Liver (tissue), 9 donors: ENCODE data around the gene IP6K1. TPM values are rescaled to one million over a fixed set of nuclear protein-coding genes. Genes with fewer than 3 reads are reported as not detected.
A peak's percentile ranks its signal among the peaks of the same experiment; 100 is the strongest.

Experiments
- DNase-seq: peaks from one replicate; pipeline ENCODE4 v3.0.0-alpha.2; 2017; ENCODE audit warnings: low spot score
- H3K27ac ChIP-seq, 2 donors: one replicate each; pipeline ENCODE4 v1.7.0; 2013; ENCODE audit warnings: inconsistent platforms in 2 of 2, low read length in 2 of 2, control low read depth in 1 of 2, low read depth in 1 of 2, mild to moderate bottlenecking in 1 of 2
- H3K27me3 ChIP-seq, 4 donors: one replicate each; pipeline versions ENCODE4 v1.6.1 to v1.7.0; 2013; ENCODE audit warnings: low read length in 3 of 4, inconsistent platforms in 1 of 4, mild to moderate bottlenecking in 1 of 4, moderate library complexity in 1 of 4; ENCODE audit not compliant: control insufficient read depth in 4 of 4, insufficient read depth in 4 of 4
- H3K36me3 ChIP-seq, 4 donors: one replicate each; pipeline versions ENCODE4 v1.6.1 to v1.7.0; 2013; ENCODE audit warnings: low read length in 3 of 4, mild to moderate bottlenecking in 3 of 4, low read depth in 1 of 4, moderate library complexity in 1 of 4; ENCODE audit not compliant: control insufficient read depth in 4 of 4, insufficient read depth in 3 of 4
- H3K4me1 ChIP-seq, 4 donors: one replicate each; pipeline versions ENCODE4 v1.6.1 to v1.7.0; 2013; ENCODE audit warnings: low read length in 3 of 4, mild to moderate bottlenecking in 3 of 4, moderate library complexity in 1 of 4; ENCODE audit not compliant: control insufficient read depth in 4 of 4, insufficient read depth in 4 of 4
- H3K4me3 ChIP-seq, 3 donors: one replicate each; pipeline versions ENCODE4 v1.6.1 to v1.7.0; 2013; ENCODE audit warnings: low read length in 3 of 3, control low read depth in 1 of 3, low read depth in 1 of 3, mild to moderate bottlenecking in 1 of 3
- H3K9ac ChIP-seq, 2 donors: one replicate each; pipeline ENCODE4 v1.7.0; 2013; ENCODE audit warnings: low read length in 2 of 2, mild to moderate bottlenecking in 2 of 2, moderate library complexity in 2 of 2, control low read depth in 1 of 2, low read depth in 1 of 2
- H3K9me3 ChIP-seq, 4 donors: one replicate each; pipeline versions ENCODE4 v1.6.1 to v1.7.0; 2013; ENCODE audit warnings: low read length in 3 of 4; ENCODE audit not compliant: control insufficient read depth in 4 of 4
- ATF3 ChIP-seq: IDR thresholded peaks from 2 replicates; pipeline ENCODE4 v1.6.1; 2016; ENCODE audit warnings: antibody characterized with exemption
- EGR1 ChIP-seq, 2 donors: IDR thresholded peaks; 2 replicates each; pipeline ENCODE4 v1.6.1; 2016 to 2018; ENCODE audit warnings: antibody characterized with exemption in 2 of 2, low read depth in 2 of 2
- GABPA ChIP-seq, 2 donors: IDR thresholded peaks in 1 of 2; conservative IDR thresholded peaks in 1 of 2; 2 replicates each; pipeline ENCODE4 v1.6.1; 2016; ENCODE audit warnings: antibody characterized with exemption in 2 of 2, mild to moderate bottlenecking in 1 of 2, moderate library complexity in 1 of 2
- HNF4A ChIP-seq, 2 donors: conservative IDR thresholded peaks; 2 replicates each; pipeline ENCODE4 v1.6.1; 2016; ENCODE audit warnings: antibody characterized with exemption in 2 of 2, mild to moderate bottlenecking in 2 of 2
- HNF4G ChIP-seq: IDR thresholded peaks from 2 replicates; pipeline ENCODE4 v1.6.1; 2016; ENCODE audit warnings: antibody characterized with exemption
- JUND ChIP-seq, 2 donors: IDR thresholded peaks; 2 replicates each; pipeline ENCODE4 v1.6.1; 2016; ENCODE audit warnings: antibody characterized with exemption in 2 of 2
- NR2F2 ChIP-seq: IDR thresholded peaks from 2 replicates; pipeline ENCODE4 v1.6.1; 2016; ENCODE audit warnings: antibody characterized with exemption
- RAD21 ChIP-seq, 2 donors: IDR thresholded peaks; 2 replicates each; pipeline ENCODE4 v1.6.1; 2016; ENCODE audit warnings: antibody characterized with exemption in 2 of 2, mild to moderate bottlenecking in 2 of 2
- YY1 ChIP-seq: IDR thresholded peaks from 2 replicates; pipeline ENCODE4 v1.6.1; 2016; ENCODE audit warnings: antibody characterized with exemption, mild to moderate bottlenecking
- ZBTB33 ChIP-seq: IDR thresholded peaks from 2 replicates; pipeline ENCODE4 v1.6.1; 2016; ENCODE audit warnings: antibody characterized with exemption
- whole genome bisulfite sequencing: extraction: QIAGEN DNeasy Blood & Tissue Kit; methylation state at CpG from one replicate; pipeline ENCODE4 v1.1.7; 2013; 5-methylcytosine and 5-hydroxymethylcytosine counted together
- polyA plus RNA-seq, 2 donors: library from polyadenylated mRNA; stranded (reverse) in 1 of 2; unstranded in 1 of 2; fragments of 200-250 nt in 1 of 2; fragments of >200 nt in 1 of 2; fragmentation: Nextera tagmentation in 1 of 2; extraction: Ambion mirVana in 1 of 2; gene quantifications; one replicate each; pipeline versions ENCODE4 v1.2.1 to v1.2.3, GENCODE V29; 2013 to 2015
- total RNA-seq, 2 donors: library from RNA; depleted of rRNA; stranded (reverse); fragments of >200 nt; gene quantifications; one replicate each; pipeline ENCODE4 v1.2.3, GENCODE V29; 2014
- TF ChIP-seq, protein P1 (sequence below): IDR thresholded peaks from 2 replicates; pipeline ENCODE4 v1.6.1; 2016; ENCODE audit warnings: antibody characterized with exemption, mild to moderate bottlenecking
- TF ChIP-seq, protein P2 (sequence below): fragments of 150-350 bp; IDR thresholded peaks from 2 replicates; pipeline ENCODE4 v1.5.1; 2017; ENCODE audit warnings: improper control_type of control experiment, low read depth, low read length; ENCODE audit not compliant: missing input control
- donor health status: healthy.
- donor health status: healthy.
- donor health status: healthy.
- donor health status: healthy.
- donor health status: healthy.

The IP6K1 gene
- total and polyA plus RNA-seq, 4 donors = 6.6 to 32.3 (median 18.1) TPM

DNA sequence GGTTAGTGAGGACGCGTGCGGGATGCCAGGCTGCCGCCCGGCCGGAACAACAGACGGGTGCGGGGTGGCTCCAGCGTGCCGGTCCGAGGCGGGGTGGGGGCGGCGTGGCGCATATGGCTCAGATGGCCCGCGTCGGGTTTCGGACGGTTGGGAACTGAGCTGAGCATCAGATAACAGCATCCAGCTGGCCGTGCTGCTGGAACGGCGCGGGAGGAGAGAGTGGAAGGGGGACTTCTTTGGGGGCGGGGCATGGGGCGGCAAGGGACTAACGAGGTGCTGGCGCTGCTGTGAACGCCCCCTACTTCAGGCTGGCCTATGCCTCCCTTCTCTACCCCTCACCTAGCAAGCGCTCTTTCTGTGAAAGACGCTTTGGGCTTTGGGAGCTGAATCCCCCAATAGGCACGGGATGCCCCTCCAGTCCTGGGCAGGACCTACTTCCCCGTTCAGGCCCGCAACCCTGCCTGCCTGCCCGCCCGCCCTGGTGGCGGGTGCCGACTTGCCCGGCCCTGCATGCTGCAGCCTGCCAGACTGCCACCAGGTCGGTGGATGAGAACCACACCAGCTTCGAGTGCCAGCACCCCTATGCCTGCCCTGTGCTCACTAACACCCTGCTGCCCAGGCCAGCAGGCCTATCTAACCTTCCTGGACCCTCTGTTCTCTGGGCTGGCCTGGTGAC is 17.3 kb upstream of the IP6K1 start:
- no peaks in the 10 kb centered on the region for H3K36me3 ChIP-seq
- peak overlapping the region; percentile 29 to 96 (median 81) for H3K4me3 ChIP-seq
- no peak for DNase-seq
- H3K9me3 ChIP-seq = no peaks in the 10 kb centered on the region
- peak overlapping the region; percentile 59 for H3K27ac ChIP-seq
- WGBS = 12% methylated on average over 41 of the region's 41 CpGs
- peaks cover 0 to 42% (median 8%) of the 10 kb centered on the region in 4 donors for H3K4me1 ChIP-seq
- H3K9ac ChIP-seq = no peak overlapping the region
- H3K27me3 ChIP-seq = no peaks in the 10 kb centered on the region
- no peak for TF ChIP-seq JUND (IDR thresholded peaks at IDR 0.05)
- no peak for TF ChIP-seq ATF3
- no peak for TF ChIP-seq HNF4G
- TF ChIP-seq EGR1 (IDR thresholded peaks at IDR 0.05; ENCODE audit: low read depth in 2 of 2) = no peak
- TF ChIP-seq, protein P1, sequence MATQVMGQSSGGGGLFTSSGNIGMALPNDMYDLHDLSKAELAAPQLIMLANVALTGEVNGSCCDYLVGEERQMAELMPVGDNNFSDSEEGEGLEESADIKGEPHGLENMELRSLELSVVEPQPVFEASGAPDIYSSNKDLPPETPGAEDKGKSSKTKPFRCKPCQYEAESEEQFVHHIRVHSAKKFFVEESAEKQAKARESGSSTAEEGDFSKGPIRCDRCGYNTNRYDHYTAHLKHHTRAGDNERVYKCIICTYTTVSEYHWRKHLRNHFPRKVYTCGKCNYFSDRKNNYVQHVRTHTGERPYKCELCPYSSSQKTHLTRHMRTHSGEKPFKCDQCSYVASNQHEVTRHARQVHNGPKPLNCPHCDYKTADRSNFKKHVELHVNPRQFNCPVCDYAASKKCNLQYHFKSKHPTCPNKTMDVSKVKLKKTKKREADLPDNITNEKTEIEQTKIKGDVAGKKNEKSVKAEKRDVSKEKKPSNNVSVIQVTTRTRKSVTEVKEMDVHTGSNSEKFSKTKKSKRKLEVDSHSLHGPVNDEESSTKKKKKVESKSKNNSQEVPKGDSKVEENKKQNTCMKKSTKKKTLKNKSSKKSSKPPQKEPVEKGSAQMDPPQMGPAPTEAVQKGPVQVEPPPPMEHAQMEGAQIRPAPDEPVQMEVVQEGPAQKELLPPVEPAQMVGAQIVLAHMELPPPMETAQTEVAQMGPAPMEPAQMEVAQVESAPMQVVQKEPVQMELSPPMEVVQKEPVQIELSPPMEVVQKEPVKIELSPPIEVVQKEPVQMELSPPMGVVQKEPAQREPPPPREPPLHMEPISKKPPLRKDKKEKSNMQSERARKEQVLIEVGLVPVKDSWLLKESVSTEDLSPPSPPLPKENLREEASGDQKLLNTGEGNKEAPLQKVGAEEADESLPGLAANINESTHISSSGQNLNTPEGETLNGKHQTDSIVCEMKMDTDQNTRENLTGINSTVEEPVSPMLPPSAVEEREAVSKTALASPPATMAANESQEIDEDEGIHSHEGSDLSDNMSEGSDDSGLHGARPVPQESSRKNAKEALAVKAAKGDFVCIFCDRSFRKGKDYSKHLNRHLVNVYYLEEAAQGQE = no peak
- no peak for TF ChIP-seq NR2F2
- no peak for TF ChIP-seq HNF4A (conservative IDR thresholded peaks at IDR 0.05)
- no peak for TF ChIP-seq ZBTB33
- no peak for TF ChIP-seq RAD21 (IDR thresholded peaks at IDR 0.05)
- no peak for TF ChIP-seq YY1

- H3K4me3 ChIP-seq = peak within 1 kb of the TSS; percentile 81 to 96 (median 87)
- WGBS = under 1% methylated on average over 71 of the region's 71 CpGs
- TF ChIP-seq, protein P2, sequence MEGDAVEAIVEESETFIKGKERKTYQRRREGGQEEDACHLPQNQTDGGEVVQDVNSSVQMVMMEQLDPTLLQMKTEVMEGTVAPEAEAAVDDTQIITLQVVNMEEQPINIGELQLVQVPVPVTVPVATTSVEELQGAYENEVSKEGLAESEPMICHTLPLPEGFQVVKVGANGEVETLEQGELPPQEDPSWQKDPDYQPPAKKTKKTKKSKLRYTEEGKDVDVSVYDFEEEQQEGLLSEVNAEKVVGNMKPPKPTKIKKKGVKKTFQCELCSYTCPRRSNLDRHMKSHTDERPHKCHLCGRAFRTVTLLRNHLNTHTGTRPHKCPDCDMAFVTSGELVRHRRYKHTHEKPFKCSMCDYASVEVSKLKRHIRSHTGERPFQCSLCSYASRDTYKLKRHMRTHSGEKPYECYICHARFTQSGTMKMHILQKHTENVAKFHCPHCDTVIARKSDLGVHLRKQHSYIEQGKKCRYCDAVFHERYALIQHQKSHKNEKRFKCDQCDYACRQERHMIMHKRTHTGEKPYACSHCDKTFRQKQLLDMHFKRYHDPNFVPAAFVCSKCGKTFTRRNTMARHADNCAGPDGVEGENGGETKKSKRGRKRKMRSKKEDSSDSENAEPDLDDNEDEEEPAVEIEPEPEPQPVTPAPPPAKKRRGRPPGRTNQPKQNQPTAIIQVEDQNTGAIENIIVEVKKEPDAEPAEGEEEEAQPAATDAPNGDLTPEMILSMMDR = peak; percentile 83
- TF ChIP-seq GABPA (IDR thresholded peaks at IDR 0.05 in 1 of 2, conservative IDR thresholded peaks at IDR 0.05 in 1 of 2) (no peak), RAD21 (IDR thresholded peaks at IDR 0.05) (peak; percentile 92 to 96)
- H3K27me3 ChIP-seq = no peaks in the 10 kb centered on the region
- DNase-seq = peak; percentile 90
- no peaks in the 10 kb centered on the region for H3K36me3 ChIP-seq
- peak within 1 kb of the TSS in 1 of 2 donors; percentile 62 for H3K9ac ChIP-seq
- peak within 1 kb of the TSS; percentile 59 to 64 for H3K27ac ChIP-seq
- H3K9me3 ChIP-seq = no peaks in the 10 kb centered on the region
- H3K4me1 ChIP-seq = peaks cover 0 to 39% (median 5%) of the 10 kb centered on the region in 4 donors
Measured at GRCh38 chr3:49802719-49803464, 16.6 kb upstream of the IP6K1 start, which contains the start of gene INKA1. Gene INKA1, plus strand, starts transcription at chr3:49803261. Its CDS starts 132 bp downstream, at chr3:49803393.
